GM12874 (cell line): ENCODE results near the gene STT3A.

Source experiments
- CTCF ChIP-seq: IDR thresholded peaks from 2 replicates; pipeline ENCODE4 v1.5.1; 2011; ENCODE audit warnings: low read depth, mild to moderate bottlenecking, control low read depth, low read length, moderate library complexity; ENCODE audit not compliant: insufficient read depth

STT3A gene

GRCh38 chr11:125618383-125618782, 25.7 kb downstream of the STT3A start:
- TF ChIP-seq CTCF: no peak

- no peak for TF ChIP-seq CTCF
Observed at GRCh38 chr11:125621995-125622394, 29.3 kb downstream of the STT3A start.

- no peak for TF ChIP-seq CTCF
Observed at GRCh38 chr11:125623064-125623463, 30.4 kb downstream of the STT3A start.

GRCh38 chr11:125624756-125625213, 32.1 kb downstream of the STT3A start, which contains the start of gene CHEK1:
CHEK1 (plus strand) TSS chr11:125625163; CDS start chr11:125626769, 1,606 bp downstream.
- no peak for TF ChIP-seq CTCF

- TF ChIP-seq CTCF: no peak
Observed at GRCh38 chr11:125625225-125625629, 32.6 kb downstream of the STT3A start.

GRCh38 chr11:125625630-125626287, 33.1 kb downstream of the STT3A start:
- no peak for TF ChIP-seq CTCF

GRCh38 chr11:125626288-125626950, 33.8 kb downstream of the STT3A start:
- TF ChIP-seq CTCF: 0 out of 2 replicates have a peak, but pooled peaks have one; percentile 28
